ENCODE results near the gene WDR59. TPM values are rescaled to one million over a fixed set of nuclear protein-coding genes. Genes with fewer than 3 reads are reported as not detected.

WDR59 gene
- total and polyA plus RNA-seq, 9 of the 15 experiments (the other 6 are each of a cell fraction or from before 2014, with no cell fraction given) = 12.7 to 126 (median 34.7) TPM

DNA sequence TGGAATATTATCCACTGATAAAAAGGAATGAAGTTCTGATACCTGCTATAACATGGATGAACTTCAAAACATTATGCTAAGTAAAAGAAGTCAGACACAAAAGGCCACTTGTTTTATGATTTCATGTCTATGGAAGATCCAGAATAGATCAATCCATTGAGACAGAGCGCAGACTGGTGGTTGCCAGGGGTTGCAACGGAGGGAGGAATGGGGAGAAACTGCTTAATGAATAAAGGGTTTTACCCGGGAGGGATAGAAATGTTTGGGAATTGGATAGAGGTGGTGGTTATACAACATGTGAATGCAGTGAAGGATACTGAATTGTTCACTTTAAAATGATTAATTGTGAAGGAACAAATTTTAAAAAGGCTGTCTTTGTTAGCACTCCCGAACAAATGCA lies 30.2 kb downstream of the WDR59 start:
- CTCF ChIA-PET (ENCODE audit: low intra/inter-chr PET ratio) = no interaction called here
- H3K27me3 ChIP-seq (ENCODE audit: control insufficient read depth in 2 of 2, insufficient read depth in 2 of 2, low read length in 2 of 2) = no peaks in the 10 kb centered on the region
- ATAC-seq = no peak
- DNase-seq (ENCODE audit: extremely low read depth in 1 of 4, low spot score in 3 of 4) = no peak
- H4K20me1 ChIP-seq (replicated peaks; ENCODE audit: control insufficient read depth, insufficient read depth, low read length) = no peaks in the 10 kb centered on the region
- BruUV-seq (replicated peaks) = no TSS peak
- in situ Hi-C loops (cut with MboI) = no loop called here
- H3K79me2 ChIP-seq (ENCODE audit: control insufficient read depth, insufficient read depth, low read length) = no peaks in the 10 kb centered on the region
- FAIRE-seq = no peak
- no peaks in the 10 kb centered on the region for H3K9me1 ChIP-seq (ENCODE audit: control insufficient read depth, insufficient read depth, low read length)
- POLR2A ChIA-PET = no interaction called here
- H3K9ac ChIP-seq (ENCODE audit: insufficient read depth in 1 of 2, low read depth in 2 of 2, low read length in 2 of 2) = no peak overlapping the region
- intact Hi-C loops (cut with micrococcal nuclease) = no loop called here
- H3K27ac ChIP-seq (ENCODE audit: extremely low read depth, low read depth, low read length) = no peak overlapping the region
- no peaks in the 10 kb centered on the region for H3K9me3 ChIP-seq (replicated peaks; ENCODE audit: control insufficient read depth, insufficient read depth, low read depth, low read length)
- no peak overlapping the region for H3K4me2 ChIP-seq (ENCODE audit: insufficient read depth, low read length)
- no peaks in the 10 kb centered on the region for H3K4me1 ChIP-seq (replicated peaks in 1 of 2; ENCODE audit: control insufficient read depth in 2 of 2, insufficient read depth in 2 of 2, low read length in 2 of 2)
- WGBS (ENCODE audit: insufficient coverage, low coverage, missing lambda C conversion rate) = 92% methylated on average over 4 of the region's 4 CpGs
- TF ChIP-seq ZNF696 (CRISPR knock-in tag; conservative IDR thresholded peaks at IDR 0.05) (no peak), XRCC5 (IDR thresholded peaks at IDR 0.05; ENCODE audit: low read depth, low read length) (no peak), SRSF1 (IDR thresholded peaks at IDR 0.05; ENCODE audit: low read depth, low read length) (no peak), EP300 (IDR thresholded peaks at IDR 0.05; ENCODE audit: low read length) (no peak), ZZZ3 (IDR thresholded peaks at IDR 0.05) (no peak), KLF10 (CRISPR knock-in tag; IDR thresholded peaks at IDR 0.05) (no peak), TAF15 (IDR thresholded peaks at IDR 0.05; ENCODE audit: low read depth, low read length) (no peak), EWSR1 (IDR thresholded peaks at IDR 0.05; ENCODE audit: borderline replicate concordance, low read depth, partially characterized antibody) (no peak), ZNF668 (CRISPR knock-in tag; IDR thresholded peaks at IDR 0.05) (no peak), TAL1 (IDR thresholded peaks at IDR 0.05) (no peak), GATA2 (CRISPR knock-in tag; IDR thresholded peaks at IDR 0.05) (no peak), MBD2 (IDR thresholded peaks at IDR 0.05; ENCODE audit: borderline replicate concordance, low read depth) (no peak), ZNF12 (CRISPR knock-in tag; IDR thresholded peaks at IDR 0.05) (no peak), DEAF1 (CRISPR knock-in tag; IDR thresholded peaks at IDR 0.05) (no peak), RUNX1 (IDR thresholded peaks at IDR 0.05; ENCODE audit: low read depth) (no peak), SMARCE1 (IDR thresholded peaks at IDR 0.05) (no peak), HOMEZ (CRISPR knock-in tag; IDR thresholded peaks at IDR 0.05) (no peak), ZC3H8 (IDR thresholded peaks at IDR 0.05) (no peak)
- TF ChIP-seq, protein P1, sequence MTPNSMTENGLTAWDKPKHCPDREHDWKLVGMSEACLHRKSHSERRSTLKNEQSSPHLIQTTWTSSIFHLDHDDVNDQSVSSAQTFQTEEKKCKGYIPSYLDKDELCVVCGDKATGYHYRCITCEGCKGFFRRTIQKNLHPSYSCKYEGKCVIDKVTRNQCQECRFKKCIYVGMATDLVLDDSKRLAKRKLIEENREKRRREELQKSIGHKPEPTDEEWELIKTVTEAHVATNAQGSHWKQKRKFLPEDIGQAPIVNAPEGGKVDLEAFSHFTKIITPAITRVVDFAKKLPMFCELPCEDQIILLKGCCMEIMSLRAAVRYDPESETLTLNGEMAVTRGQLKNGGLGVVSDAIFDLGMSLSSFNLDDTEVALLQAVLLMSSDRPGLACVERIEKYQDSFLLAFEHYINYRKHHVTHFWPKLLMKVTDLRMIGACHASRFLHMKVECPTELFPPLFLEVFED (CRISPR knock-in tag; conservative IDR thresholded peaks at IDR 0.05) = no peak
- TF ChIP-seq, protein P2, sequence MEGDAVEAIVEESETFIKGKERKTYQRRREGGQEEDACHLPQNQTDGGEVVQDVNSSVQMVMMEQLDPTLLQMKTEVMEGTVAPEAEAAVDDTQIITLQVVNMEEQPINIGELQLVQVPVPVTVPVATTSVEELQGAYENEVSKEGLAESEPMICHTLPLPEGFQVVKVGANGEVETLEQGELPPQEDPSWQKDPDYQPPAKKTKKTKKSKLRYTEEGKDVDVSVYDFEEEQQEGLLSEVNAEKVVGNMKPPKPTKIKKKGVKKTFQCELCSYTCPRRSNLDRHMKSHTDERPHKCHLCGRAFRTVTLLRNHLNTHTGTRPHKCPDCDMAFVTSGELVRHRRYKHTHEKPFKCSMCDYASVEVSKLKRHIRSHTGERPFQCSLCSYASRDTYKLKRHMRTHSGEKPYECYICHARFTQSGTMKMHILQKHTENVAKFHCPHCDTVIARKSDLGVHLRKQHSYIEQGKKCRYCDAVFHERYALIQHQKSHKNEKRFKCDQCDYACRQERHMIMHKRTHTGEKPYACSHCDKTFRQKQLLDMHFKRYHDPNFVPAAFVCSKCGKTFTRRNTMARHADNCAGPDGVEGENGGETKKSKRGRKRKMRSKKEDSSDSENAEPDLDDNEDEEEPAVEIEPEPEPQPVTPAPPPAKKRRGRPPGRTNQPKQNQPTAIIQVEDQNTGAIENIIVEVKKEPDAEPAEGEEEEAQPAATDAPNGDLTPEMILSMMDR (IDR thresholded peaks at IDR 0.05 in 2 of 3, conservative IDR thresholded peaks at IDR 0.05 in 1 of 3; ENCODE audit: insufficient read depth in 2 of 3, low read depth in 1 of 3, low read length in 3 of 3) = no peak
- H3K4me3 ChIP-seq = no peak overlapping the region
- peaks cover 66% of the 10 kb centered on the region for H3K36me3 ChIP-seq (ENCODE audit: control insufficient read depth, insufficient read depth, low read length)
- no peak overlapping the region for H2AFZ ChIP-seq (ENCODE audit: low read depth, low read length)
